GM18951 (cell line): ENCODE data around the gene GSDMA.

Experiments used
- POLR2A ChIP-seq: IDR thresholded peaks from 4 replicates; pipeline ENCODE4 v1.6.1; 2011; ENCODE audit warnings: mild to moderate bottlenecking; ENCODE audit not compliant: insufficient read length, insufficient read depth; ENCODE audit errors: extremely low read depth
- in situ Hi-C: fragments of 300-500 bp; cut with MboI; formaldehyde crosslinking; loops from one replicate; pipeline ENCODE4 v1.12.0; 2022; ENCODE audit warnings: low sequenced_read_pairs, mixed read lengths, inconsistent platforms; ENCODE audit not compliant: unreplicated experiment

Gene GSDMA

DNA sequence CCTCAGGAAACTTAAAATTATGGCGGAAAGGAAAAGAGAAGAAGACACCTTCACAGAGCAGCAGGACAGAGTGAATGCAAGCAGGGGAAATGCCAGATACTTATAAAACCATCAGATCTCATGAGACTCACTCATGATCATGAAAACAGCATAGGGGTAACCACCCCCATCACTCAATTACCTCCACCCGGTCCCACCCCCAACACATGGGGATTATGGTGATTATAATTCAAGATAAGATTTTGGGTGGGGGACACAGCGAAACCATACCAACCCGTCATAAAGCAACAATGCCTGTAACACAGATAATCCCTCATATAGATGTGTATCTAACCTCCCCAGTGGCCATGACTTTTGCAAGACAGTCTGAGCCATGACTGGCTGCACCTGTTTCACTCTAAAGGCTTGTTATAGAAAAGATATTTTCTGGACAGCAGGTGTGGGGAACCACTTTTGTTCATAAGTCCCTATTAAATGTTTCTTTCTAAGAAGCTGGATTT is 7.0 kb upstream of the GSDMA start:
- in situ Hi-C loops, result no loop called here
- no peak for TF ChIP-seq POLR2A

DNA sequence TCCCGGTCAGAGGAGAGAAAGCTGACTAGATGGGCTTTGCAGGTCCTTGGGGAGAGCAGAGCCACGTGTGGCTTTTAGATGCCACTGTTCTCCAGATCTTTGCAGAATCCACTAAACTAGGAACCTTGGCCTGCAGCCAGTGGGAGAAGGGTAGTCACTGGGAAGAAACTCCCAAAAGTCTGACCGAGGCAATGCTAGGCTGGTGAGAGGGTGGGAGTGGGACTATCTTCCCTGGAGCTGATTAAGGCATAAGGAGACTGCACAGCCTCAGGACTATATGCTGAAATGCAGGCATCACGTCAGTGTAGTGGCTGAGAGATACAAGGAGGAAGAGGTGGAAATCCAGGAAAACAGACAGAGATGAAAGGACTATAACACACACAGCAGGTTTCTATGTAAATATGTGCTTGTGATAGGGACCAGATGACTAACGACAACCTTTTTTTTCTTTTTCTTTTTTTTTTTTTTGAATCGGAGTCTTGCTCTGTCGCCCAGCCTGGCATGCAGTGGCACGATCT is 2.2 kb upstream of the GSDMA start:
- in situ Hi-C loops, result no loop called here
- no peak for TF ChIP-seq POLR2A

DNA sequence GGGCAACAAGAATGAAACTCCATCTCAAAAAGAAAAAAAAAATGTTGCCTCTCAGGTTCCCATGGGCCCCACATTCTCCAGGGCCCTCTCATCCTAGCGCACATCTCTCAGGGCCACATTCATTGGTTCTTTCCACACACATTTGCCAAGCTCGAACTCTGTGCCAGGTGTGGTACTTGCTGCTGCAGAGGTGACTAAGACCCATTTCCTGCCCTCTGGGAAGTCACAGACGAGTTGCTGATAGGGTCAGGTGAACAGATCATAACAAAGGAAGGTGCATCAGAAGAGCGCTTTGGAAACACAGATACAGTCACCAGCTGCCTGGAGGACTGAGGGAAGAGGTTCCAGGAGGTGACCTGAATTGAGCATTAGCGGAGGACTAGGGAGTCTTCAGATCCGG is 1.0 kb downstream of the GSDMA start:
- in situ Hi-C loops, result no loop called here
- no peak for TF ChIP-seq POLR2A

DNA sequence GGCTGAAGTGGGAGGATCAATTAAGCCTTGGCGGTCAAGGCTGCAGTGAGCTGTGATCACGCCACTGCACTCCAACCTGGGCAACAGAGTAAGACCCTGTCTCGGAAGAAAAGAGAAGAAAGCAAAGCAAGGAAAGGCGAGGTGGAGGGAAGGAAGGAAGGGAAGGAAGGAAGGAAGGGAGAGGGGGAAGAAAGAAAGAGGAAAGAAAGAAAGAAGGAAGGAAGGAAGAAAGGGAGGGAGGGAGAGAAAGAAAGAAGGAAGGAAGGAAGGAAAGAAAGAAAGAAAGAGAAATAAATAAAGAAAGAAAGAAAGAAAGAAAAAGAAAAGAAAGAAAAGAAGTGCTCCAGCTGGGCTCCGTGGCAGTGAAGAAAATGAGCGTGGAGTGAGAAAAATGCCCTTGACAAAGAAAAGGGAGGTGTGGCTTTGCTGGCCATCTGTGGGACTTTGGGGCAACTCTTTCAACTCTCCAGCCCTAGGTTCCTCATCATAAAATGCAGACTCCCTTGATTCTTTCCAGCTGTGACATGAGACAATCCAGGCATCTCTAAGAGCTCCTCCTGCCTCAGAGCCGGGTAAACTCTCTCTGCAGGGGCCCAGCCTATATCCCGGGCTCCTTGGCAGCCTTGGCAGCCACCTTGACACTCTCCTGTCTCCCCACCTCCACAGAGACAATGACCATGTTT is 2.4 kb downstream of the GSDMA start:
- in situ Hi-C loops, result no loop called here
- no peak for TF ChIP-seq POLR2A

DNA sequence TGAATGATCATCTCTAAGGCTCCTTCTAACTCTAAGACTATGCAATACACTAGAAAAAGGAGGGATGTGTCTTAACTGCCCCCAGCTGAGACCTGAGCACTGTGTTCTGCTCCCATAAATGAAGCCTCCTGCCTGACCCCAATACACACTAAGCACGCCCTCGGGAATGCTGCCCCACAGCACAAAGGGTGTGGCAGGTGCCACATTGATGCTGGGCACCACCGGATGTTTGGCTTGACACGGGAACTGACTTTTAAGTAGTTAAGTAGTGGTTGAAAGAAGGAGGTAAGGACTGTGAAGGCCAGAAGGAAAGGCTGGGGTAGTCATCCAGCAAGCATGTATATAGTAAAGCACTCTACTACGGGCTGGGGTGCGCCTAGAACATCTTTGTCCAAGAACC is 4.0 kb downstream of the GSDMA start:
- in situ Hi-C loops, result no loop called here
- no peak for TF ChIP-seq POLR2A

DNA sequence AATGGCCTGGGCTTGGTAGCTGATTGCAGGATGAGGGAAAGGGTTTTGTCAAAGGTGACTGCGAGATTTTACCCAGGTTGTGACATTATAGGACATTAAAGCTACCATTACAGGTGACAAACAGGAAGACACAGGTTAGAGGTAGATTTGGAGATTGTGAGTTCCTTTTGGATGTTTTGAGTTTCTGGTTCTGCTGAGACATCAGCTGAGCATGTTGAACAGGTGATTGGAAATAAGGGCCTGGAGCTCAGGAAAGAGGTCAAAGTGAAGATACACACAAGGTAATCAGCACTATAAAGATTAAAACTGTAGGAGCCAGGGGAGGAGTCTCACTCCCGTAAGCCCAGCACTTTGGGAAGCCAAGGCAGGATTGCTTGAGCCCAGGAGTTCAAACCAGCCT is 6.0 kb downstream of the GSDMA start:
- no peak for TF ChIP-seq POLR2A
- in situ Hi-C loops, result no loop called here

DNA sequence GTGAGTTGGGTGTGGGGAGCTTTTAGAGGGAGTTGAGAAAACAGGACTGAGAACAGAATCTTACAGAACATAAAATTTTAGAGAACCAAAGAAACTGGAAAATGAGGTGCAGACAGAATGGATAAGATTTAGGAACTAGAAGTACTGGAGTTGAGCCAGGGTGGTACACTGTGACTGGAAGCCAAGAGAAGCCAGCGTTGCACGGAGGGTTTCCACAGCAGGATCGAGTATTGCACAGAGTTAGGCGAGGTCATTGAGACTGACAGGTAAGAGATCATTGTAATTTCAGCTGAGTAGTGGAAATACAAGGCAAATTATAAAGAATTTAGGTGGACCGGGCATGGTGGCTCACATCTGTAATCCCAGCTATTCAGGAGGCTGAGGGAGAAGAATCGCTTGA is 6.6 kb downstream of the GSDMA start:
- TF ChIP-seq POLR2A, result no peak
- in situ Hi-C loops, result no loop called here

DNA sequence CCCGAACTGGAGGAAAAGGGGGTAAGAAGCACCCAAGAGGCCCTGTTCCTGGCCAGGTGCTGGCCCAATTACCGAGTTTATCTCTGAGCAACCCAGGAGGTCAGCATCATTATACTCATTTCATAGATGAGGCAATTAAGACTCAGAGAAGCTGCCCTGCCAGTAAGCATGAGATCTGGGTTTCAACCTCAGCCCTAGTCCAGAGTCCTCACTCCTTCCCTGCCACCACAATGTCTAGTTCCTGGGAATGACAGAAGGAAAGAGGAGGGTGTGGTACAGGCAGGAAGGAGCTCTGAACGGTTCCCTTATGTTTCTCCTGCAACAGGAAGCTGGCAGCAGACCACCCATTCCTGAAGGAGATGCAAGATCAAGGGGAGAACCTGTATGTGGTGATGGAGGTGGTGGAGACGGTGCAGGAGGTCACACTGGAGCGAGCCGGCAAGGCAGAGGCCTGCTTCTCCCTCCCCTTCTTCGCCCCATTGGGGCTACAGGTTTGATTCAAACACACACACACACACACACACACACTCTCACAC is 7.4 kb downstream of the GSDMA start:
- no peak for TF ChIP-seq POLR2A
- in situ Hi-C loops, result no loop called here

DNA sequence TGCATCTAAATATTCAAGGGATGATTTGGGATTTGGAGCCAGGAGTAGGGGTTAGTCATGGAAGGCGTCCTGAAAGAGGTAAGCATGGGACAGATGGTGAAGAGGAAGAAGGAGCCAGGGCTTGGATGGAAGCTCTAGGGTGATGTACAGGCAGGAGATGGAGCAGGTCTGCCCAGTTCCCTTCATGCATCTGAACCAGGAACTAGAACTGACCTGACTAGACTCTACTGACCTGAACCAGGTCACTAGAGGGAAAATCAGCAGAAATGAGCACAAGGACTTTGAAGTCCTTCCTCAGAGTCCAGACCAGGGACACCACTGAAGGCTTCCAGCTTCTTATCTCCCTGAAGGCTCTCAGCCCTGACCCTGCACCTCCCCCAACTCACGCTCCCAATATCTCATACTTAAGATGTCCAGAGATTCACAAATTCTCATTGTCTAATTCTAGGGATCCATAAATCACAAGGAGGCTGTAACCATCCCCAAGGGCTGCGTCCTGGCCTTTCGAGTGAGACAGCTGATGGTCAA is 8.3 kb downstream of the GSDMA start:
- in situ Hi-C loops, result no loop called here
- TF ChIP-seq POLR2A, result no peak

DNA sequence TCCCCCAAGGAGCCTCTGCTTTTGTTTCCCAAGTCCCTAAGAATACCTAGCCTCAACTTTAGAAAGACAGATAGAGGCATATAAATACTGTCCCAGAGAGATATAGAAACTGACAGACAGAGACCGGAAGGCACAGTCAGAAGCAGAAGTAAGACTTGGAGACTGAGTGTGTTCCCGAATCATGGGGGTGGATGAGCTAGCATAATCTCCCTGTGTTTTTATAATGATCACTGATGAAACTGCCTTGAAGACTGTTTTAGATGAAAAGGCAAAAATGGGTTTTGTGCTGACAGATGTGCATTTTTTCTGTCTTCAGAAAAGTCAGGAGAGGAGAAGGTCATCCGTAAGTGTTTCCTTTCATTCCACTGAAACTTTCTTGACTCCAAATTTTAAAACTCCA is 9.5 kb downstream of the GSDMA start:
- no peak for TF ChIP-seq POLR2A

DNA sequence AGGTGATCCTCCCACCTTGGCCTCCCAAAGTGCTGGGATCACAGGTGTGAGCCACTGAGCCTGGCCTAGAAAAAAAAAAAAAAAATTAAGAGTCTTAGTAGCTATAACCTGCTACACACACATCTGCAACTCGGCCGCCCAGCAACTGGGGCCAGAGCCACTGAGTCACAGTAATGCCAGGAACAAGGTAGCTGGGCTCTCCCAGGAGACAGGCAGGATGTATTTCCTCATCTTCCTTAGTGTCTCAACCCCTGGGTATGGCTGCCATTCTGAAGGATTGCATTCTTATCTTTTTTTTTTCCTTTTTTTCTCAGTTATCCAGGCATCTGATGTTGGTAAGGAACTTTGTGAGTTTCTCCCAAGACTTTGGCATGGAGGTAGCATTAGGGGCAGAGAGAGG is 10.7 kb downstream of the GSDMA start:
- TF ChIP-seq POLR2A, result no peak
- in situ Hi-C loops, result no loop called here

More for the DNA sequence above, 9.5 kb downstream of the GSDMA start:
- in situ Hi-C loops, result no loop called here

DNA sequence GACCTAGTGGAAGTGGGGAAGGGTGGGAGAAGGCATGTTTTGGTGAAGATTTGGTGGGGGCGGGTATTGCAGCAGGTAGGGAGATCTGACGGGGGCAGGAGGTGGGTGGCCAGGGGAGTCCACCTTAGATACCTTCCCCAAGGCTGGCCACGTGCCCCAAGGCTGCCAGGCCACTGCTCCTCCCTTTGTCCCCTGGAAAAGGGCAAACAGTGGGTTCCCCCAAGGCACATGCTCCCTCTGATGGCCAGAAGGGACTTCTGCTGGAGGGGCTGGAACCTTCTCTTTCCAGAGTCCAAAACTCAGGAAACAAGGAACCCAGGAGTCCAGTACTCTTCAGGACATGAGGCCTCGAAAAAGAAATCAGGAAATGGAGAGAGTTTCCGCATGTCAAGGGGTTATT is 11.6 kb downstream of the GSDMA start:
- TF ChIP-seq POLR2A, result no peak
- in situ Hi-C loops, result no loop called here

DNA sequence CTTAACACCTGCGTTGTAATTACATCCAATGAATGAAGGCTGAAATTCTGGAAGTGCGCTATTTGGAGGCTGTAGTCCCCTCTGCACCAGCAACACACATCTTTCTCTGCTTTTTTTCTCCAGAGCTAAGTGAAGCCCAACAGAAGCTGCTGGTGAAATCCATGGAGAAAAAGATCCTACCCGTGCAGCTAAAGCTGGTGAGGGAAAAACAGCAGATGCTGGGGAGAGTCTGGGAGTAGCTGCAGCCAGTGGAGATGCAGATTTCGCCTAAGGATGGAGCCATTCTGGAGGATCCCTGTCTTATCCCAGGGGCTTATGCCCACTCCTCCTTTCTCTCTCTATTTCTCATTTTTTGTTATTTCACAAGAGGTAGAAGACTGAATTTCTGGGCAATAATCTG is 13.0 kb downstream of the GSDMA start:
- in situ Hi-C loops, result no loop called here
- TF ChIP-seq POLR2A, result no peak
